IPS-15b (cell line): ENCODE results near the gene NDUFV1.

Experiments
- H3K27me3 ChIP-seq: one replicate; pipeline ENCODE4 v1.6.1; 2013; ENCODE audit warnings: low read length; ENCODE audit not compliant: control insufficient read depth, insufficient read depth
- H3K36me3 ChIP-seq: one replicate; pipeline ENCODE4 v1.6.1; 2013; ENCODE audit warnings: low read length; ENCODE audit not compliant: control insufficient read depth, insufficient read depth
- H3K4me1 ChIP-seq: one replicate; pipeline ENCODE4 v1.6.1; 2013; ENCODE audit warnings: mild to moderate bottlenecking, low read length; ENCODE audit not compliant: control insufficient read depth, insufficient read depth
- H3K4me3 ChIP-seq: one replicate; pipeline ENCODE4 v1.5.1; 2013; ENCODE audit warnings: low read depth, low read length
- H3K9ac ChIP-seq: one replicate; pipeline ENCODE4 v1.6.1; 2013; ENCODE audit warnings: low read depth, mild to moderate bottlenecking, low read length
- H3K9me3 ChIP-seq: one replicate; pipeline ENCODE4 v1.6.1; 2013; ENCODE audit warnings: mild to moderate bottlenecking, low read length; ENCODE audit not compliant: control insufficient read depth, insufficient read depth

Gene NDUFV1

GRCh38 chr11:67640758-67641337 is 34.1 kb downstream of the NDUFV1 start:
- H3K27me3 ChIP-seq, result peaks cover 16% of the 10 kb centered on the region
- no peak overlapping the region for H3K9ac ChIP-seq
- H3K4me1 ChIP-seq, result no peaks in the 10 kb centered on the region
- no peaks in the 10 kb centered on the region for H3K9me3 ChIP-seq
- H3K4me3 ChIP-seq, result no peak overlapping the region
- H3K36me3 ChIP-seq, result no peaks in the 10 kb centered on the region

- no peaks in the 10 kb centered on the region for H3K36me3 ChIP-seq
- no peak overlapping the region for H3K9ac ChIP-seq
- no peak overlapping the region for H3K4me3 ChIP-seq
Observed at GRCh38 chr11:67641338-67642172, 34.8 kb downstream of the NDUFV1 start.

DNA sequence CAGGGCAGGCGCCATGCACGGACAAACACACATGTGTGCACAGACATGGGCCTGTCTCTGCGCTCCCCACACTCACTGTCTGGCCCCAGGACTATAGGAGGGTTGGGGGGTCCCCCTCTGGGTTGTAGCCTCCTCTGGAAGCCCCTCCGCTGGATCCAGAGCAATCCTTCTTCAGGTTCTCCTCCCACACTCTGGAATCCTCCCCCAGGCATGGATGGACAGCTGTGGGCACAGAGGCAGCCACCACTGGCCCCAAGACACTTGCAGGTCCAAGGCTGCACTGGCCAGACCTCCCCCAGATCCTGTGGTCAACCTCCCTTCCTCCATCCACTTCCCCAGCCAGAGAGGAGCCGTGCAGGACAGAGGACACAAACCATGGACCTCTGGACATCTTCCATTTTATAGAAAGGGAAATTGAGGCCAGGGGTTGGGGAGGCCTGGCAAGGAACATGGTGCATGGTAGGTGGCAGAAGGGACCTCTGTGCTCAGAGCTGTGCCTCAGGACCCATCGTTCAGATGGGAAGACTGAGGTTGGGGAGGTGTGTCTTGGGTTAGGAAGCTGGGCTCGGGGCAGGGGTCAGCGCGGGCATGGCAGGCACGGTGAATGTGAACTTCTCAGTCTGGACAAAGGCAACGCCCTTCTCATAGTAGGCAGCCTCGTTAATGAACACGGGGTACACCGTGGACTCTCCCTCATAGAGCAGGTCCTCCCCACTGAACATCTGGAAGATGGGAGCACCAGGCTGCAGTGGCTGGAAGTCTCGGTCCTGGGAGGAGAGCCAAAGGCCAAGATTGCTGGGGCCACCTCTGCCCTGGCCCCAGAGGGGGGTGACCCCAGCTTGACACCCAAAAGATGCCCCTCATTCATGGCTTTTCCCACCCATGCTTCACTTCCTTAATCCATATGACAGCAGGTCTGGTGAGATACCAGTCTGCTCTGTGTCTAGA is 35.7 kb downstream of the NDUFV1 start:
- H3K4me1 ChIP-seq, result no peaks in the 10 kb centered on the region
- H3K9me3 ChIP-seq, result no peaks in the 10 kb centered on the region
- no peaks in the 10 kb centered on the region for H3K36me3 ChIP-seq
- H3K9ac ChIP-seq, result no peak overlapping the region
- peaks cover 16% of the 10 kb centered on the region for H3K27me3 ChIP-seq
- H3K4me3 ChIP-seq, result no peak overlapping the region

More at GRCh38 chr11:67641338-67642172, 34.8 kb downstream of the NDUFV1 start:
- no peaks in the 10 kb centered on the region for H3K4me1 ChIP-seq
- H3K9me3 ChIP-seq, result no peaks in the 10 kb centered on the region
- H3K27me3 ChIP-seq, result peaks cover 16% of the 10 kb centered on the region

GRCh38 chr11:67644042-67644441 is 37.3 kb downstream of the NDUFV1 start:
- Histone ChIP-seq H3K9ac (no peak overlapping the region), H3K36me3 (no peaks in the 10 kb centered on the region), H3K9me3 (no peaks in the 10 kb centered on the region), H3K27me3 (peaks cover 16% of the 10 kb centered on the region), H3K4me3 (no peak overlapping the region), H3K4me1 (no peaks in the 10 kb centered on the region)

DNA sequence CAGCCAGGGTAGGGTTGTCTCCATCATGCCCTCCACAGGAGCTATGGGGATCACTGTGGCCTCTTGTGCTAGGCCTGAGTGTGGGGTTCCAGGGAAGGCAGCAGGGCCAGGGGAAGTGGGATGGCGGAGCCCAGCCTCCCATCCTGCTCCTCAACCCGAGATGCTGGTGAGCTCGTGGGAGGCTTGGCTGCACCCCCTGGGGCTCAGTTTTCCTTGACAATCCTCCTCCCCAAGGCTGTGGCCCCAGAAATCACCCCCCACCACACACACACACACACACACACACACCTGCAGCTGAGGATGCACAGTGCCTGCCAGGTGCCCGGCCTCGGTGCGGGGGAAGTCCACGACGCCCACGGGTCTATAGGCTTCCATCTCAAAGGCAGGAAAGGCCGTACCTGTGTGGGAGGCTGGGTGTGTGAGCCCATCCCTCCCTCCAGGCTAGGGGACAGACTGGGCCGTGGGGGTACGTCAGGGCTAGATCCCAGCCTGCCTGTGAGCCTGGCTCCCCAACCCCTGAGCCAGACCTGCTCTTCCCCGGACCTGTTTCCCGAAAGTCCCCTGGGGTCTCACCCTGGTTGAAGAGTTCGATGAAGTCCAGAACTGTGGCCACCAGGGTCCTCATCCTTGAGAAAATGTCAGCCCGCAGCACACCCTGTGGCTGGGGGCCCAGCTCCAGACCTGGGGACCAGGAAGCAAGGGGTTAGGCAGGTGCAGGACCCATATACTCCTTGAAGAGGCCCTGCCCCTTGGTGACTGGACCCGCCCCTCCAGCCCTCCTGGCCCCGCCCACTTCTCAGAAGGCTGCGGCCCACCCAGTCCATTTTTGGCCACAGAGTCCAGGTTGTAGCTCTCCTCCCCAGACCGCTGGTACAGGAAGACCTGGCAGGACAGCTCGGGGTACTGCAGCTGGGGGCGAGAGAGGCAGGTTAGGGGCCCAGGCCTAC is 38.0 kb downstream of the NDUFV1 start:
- H3K9me3 ChIP-seq, result no peaks in the 10 kb centered on the region
- no peaks in the 10 kb centered on the region for H3K4me1 ChIP-seq
- peaks cover 11% of the 10 kb centered on the region for H3K27me3 ChIP-seq
- no peaks in the 10 kb centered on the region for H3K36me3 ChIP-seq
- no peak overlapping the region for H3K9ac ChIP-seq
- H3K4me3 ChIP-seq, result no peak overlapping the region

DNA sequence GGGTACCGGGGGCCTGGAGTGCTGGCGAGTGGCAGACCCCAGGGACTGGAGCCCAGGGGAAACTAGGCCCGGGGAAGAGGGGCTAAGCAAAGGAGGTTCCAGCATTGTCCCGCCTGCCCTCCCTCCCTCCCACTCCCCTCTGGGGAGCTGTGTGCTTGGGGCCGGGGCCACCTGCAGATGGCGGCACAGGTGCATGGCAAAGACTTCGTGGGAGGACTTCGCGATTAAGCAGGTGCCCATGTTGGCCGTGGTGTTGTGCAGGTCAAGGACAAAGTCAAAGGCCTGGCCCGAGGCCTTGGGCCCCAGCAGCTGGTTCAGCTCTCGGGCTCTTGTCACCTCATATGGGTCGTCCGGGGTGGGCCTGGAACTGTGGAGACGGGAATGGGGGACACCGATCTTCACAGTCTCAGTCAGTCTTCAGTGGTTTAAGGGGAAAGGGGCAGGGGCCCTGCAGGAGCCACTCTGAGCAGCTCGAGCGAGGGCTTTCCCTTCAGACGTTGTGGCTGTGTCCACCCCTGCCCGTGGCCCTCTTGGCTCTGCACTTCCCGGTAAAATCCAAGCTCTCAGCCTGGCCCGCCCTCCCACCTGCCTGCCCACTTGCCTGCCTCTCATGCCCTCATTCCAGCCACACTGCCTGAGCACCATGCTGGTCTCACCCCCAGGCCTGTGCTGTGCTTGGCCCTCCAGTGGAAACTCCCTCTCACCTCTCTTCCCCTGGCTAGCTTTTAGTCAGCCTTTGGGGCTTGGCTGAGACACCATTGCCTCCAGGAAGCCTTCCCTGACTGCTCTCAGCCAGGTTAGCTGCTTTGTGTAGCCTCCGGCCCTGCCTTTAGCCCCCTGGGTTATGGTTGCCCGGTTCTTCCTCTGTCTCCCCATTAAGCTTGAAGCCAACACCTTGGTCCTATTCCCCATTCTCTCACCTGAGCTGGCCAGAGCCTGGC is 39.1 kb downstream of the NDUFV1 start:
- Histone ChIP-seq H3K27me3 (peaks cover 4% of the 10 kb centered on the region), H3K36me3 (no peaks in the 10 kb centered on the region), H3K9me3 (no peaks in the 10 kb centered on the region), H3K4me3 (no peak overlapping the region), H3K4me1 (no peaks in the 10 kb centered on the region), H3K9ac (no peak overlapping the region)

- no peak overlapping the region for H3K4me3 ChIP-seq
- no peaks in the 10 kb centered on the region for H3K27me3 ChIP-seq
- no peaks in the 10 kb centered on the region for H3K9me3 ChIP-seq
- no peaks in the 10 kb centered on the region for H3K4me1 ChIP-seq
- H3K9ac ChIP-seq, result no peak overlapping the region
- no peaks in the 10 kb centered on the region for H3K36me3 ChIP-seq
Observed at GRCh38 chr11:67646535-67647336, 40.0 kb downstream of the NDUFV1 start.

DNA sequence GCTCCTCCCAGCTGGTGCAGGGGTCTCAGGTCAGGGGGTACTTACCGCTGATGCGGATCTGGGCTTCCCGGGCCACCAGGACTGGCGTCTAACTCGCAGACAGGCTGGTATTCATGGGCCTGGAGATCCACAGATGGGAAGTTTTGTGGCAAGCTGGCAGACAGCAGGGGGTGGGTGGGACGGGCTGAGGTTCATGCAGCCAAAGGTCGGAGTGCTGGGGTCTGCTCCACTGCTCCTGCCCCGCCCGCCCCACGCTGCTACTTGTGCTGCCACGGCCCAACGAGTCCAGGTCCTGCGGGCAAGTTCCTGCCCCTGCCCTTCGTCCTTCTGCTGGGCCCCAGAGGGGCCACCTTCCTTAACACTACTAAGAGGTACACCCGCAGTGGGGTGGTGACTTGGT is 40.7 kb downstream of the NDUFV1 start:
- H3K4me1 ChIP-seq, result no peaks in the 10 kb centered on the region
- no peaks in the 10 kb centered on the region for H3K36me3 ChIP-seq
- H3K4me3 ChIP-seq, result no peak overlapping the region
- H3K9ac ChIP-seq, result no peak overlapping the region
- no peaks in the 10 kb centered on the region for H3K9me3 ChIP-seq
- no peaks in the 10 kb centered on the region for H3K27me3 ChIP-seq

DNA sequence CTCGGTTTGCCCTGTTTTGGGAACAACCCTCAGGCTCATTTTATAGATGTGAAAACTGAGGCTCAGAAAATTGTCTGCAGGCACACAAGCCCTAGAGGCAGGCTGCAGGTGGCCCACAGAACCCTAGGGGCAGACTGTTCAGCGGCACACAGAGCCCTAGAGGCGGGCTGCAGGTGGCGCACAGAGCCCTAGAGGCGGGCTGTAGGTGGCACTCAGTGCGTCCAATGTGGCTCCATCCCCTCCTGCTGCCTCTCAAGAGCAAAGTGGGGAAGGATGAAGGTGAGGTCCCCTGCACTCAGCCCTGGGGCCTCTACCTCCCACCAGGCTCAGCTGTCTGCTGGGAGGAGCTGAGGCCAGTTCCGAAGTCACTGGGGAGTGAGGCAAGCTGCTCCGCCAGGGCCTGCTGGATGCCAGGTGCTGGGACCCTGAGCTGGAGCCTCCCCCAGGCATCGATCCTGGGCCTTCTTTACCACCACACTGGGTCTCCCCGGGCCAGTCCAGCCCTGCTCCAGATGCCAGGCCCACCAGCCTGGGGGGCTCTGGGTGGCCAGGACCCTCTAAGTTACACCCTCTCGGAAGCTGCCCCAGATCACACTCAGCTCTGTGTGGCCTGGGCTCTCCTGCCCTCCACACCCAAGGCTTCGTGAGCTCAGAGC is 41.5 kb downstream of the NDUFV1 start:
- Histone ChIP-seq H3K4me3 (no peak overlapping the region), H3K9me3 (no peaks in the 10 kb centered on the region), H3K36me3 (no peaks in the 10 kb centered on the region), H3K4me1 (no peaks in the 10 kb centered on the region), H3K27me3 (no peaks in the 10 kb centered on the region), H3K9ac (no peak overlapping the region)
